Aorta (tissue), 5 donors: ENCODE data around the gene CDKN1A. TPM values are rescaled to one million over a fixed set of nuclear protein-coding genes. Genes with fewer than 3 reads are reported as not detected.
"Not testable (repeated sequence)": the region's sequence is repeated elsewhere in the genome, so short reads cannot be mapped to it uniquely, and the experiment has no call there.

Experiments
- ATAC-seq: fragments of 200-7000 bp; cut with Tn5 transposase; one replicate; pipeline ENCODE4 v1.9.1; 2022; ENCODE audit warnings: moderate library complexity; ENCODE audit not compliant: low FRiP score
- DNase-seq, 2 donors: peaks; one replicate each; pipeline ENCODE4 v3.0.0-alpha.2; 2020
- H3K27ac ChIP-seq, 2 donors: one replicate each; pipeline ENCODE4 v1.5.1; 2013; ENCODE audit warnings: low read length in 2 of 2, mild to moderate bottlenecking in 2 of 2, moderate library complexity in 2 of 2, control low read depth in 1 of 2, inconsistent platforms in 1 of 2, low read depth in 1 of 2
- H3K27me3 ChIP-seq, 2 donors: one replicate each; pipeline ENCODE4 v1.6.1; 2013; ENCODE audit warnings: control low read depth in 1 of 2, low read length in 1 of 2, mild to moderate bottlenecking in 1 of 2, moderate library complexity in 1 of 2; ENCODE audit not compliant: insufficient read depth in 2 of 2, control insufficient read depth in 1 of 2
- H3K36me3 ChIP-seq, 2 donors: one replicate each; pipeline ENCODE4 v1.6.1; 2013; ENCODE audit warnings: control low read depth in 1 of 2, low read length in 1 of 2, mild to moderate bottlenecking in 1 of 2; ENCODE audit not compliant: insufficient read depth in 2 of 2, control insufficient read depth in 1 of 2
- H3K4me1 ChIP-seq, 2 donors: one replicate each; pipeline ENCODE4 v1.6.1; 2013; ENCODE audit warnings: low read length in 2 of 2, control low read depth in 1 of 2, mild to moderate bottlenecking in 1 of 2, moderate library complexity in 1 of 2; ENCODE audit not compliant: insufficient read depth in 2 of 2, control insufficient read depth in 1 of 2
- H3K4me3 ChIP-seq, 2 donors: one replicate each; pipeline ENCODE4 v1.5.1; 2013; ENCODE audit warnings: low read length in 2 of 2, control low read depth in 1 of 2, mild to moderate bottlenecking in 1 of 2
- H3K9me3 ChIP-seq: one replicate; pipeline ENCODE4 v1.6.1; 2013; ENCODE audit warnings: mild to moderate bottlenecking, low read length; ENCODE audit not compliant: control insufficient read depth
- WGBS, 2 donors: extraction: QIAGEN DNeasy Blood & Tissue Kit; methylation state at CpG; one replicate each; pipeline ENCODE4 v1.1.7; 2013; 5-methylcytosine and 5-hydroxymethylcytosine counted together
- intact Hi-C, 2 donors: fragments of 100-400 bp; cut with DNase I; formaldehyde crosslinking; loops; one replicate each; pipeline versions ENCODE4 v1.14.2 to v1.15.0; 2022
- polyA plus RNA-seq, 2 donors: library from polyadenylated mRNA; stranded (reverse); fragments of 200-250 nt; gene quantifications; one replicate each; pipeline ENCODE4 v1.2.3, GENCODE V29; 2013
- total RNA-seq, 2 donors: library from RNA; stranded (reverse); fragmentation: NEBNext Ultra II Directional; extraction: Animal tissue kit (Norgen Biotek cat#: 25700); gene quantifications; one replicate each; pipeline ENCODE4 v1.2.1, GENCODE V29; 2021
- donor health status: healthy with polysubstance abuse.
- donor health status: Bipolar disorder and iron deficiency.
- donor health status: DM: no; HTN: no; CAD: no.
- donor health status: DM: no; HTN: no; CAD: no.
- donor health status: DM: yes; HTN: yes; CAD: no.

The CDKN1A gene
- total and polyA plus RNA-seq, 4 donors, result 132 to 296 (median 141) TPM

DNA sequence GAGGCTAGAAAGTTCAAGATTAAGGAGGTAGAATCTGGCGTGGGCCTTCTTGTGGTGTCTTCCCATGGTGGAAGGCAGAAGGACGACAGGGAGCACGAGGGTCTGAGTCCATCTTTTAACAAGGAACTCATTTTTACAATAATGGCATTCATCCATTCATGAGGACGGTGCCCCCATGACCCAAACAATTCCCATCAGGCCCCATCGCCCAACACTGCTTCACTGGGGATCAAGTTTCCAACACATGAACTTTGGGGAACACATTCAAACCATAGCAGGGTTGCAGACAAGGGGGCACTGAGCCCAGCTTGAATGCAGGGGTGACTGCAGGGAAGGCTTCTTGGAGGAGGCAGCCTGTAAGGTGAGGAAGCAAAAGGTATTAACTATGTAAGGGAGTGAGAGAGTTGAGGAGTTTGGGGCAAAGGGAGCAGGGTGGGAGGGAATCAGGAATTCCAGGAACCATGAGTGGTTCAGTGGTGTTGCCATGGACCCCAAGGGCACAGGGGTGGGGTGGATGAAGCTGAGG lies 24.6 kb downstream of the CDKN1A start:
- intact Hi-C loops, result no loop called here
- H3K27ac ChIP-seq, result no peak overlapping the region
- no peaks in the 10 kb centered on the region for H3K4me1 ChIP-seq
- 96 to 97% methylated on average over 5 of the region's 5 CpGs for WGBS, 2 donors
- ATAC-seq, result no peak
- H3K4me3 ChIP-seq, result no peak overlapping the region
- peak in 1 of 2 donors; percentile 44 for DNase-seq
- H3K36me3 ChIP-seq, result no peaks in the 10 kb centered on the region
- H3K27me3 ChIP-seq, result no peaks in the 10 kb centered on the region
- H3K9me3 ChIP-seq, result no peaks in the 10 kb centered on the region

DNA sequence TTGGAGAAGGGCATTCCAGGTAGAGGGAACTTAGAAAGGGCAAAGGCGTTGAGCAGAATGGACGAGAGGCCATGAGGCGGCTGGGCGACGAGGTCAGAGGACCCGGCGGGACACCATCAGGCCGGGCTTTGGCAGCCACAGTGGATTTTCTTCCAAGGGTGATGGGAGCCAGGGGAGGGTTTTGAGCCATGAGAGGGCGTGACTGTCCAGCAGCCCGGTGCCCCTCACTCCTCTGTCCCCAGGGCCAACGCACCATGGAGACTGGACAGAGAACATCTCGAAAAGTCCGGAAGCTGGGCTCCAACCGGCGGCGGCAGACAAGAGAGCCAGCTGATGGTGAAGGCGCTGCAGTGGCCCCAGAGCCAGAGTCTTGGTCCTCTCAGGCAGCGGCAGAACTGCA lies 25.5 kb downstream of the CDKN1A start:
- Histone ChIP-seq H3K4me3 (no peak overlapping the region), H3K4me1 (no peaks in the 10 kb centered on the region), H3K9me3 (no peaks in the 10 kb centered on the region), H3K36me3 (no peaks in the 10 kb centered on the region), H3K27me3 (no peaks in the 10 kb centered on the region), H3K27ac (no peak overlapping the region)
- 94% methylated on average over 18 of the region's 18 CpGs for WGBS, 2 donors
- intact Hi-C loops, result no loop called here
- DNase-seq (peak in 1 of 2 donors; percentile 59), ATAC-seq (no peak)

GRCh38 chr6:36704961-36705577 lies 26.6 kb downstream of the CDKN1A start:
- H3K4me3 ChIP-seq, H3K27me3 ChIP-seq, H3K27ac ChIP-seq, H3K36me3 ChIP-seq, H3K4me1 ChIP-seq, H3K9me3 ChIP-seq, intact Hi-C loops, DNase-seq, ATAC-seq: not testable (repeated sequence)
- WGBS, 2 donors, result 73 to 78% methylated on average over 7 of the region's 7 CpGs

DNA sequence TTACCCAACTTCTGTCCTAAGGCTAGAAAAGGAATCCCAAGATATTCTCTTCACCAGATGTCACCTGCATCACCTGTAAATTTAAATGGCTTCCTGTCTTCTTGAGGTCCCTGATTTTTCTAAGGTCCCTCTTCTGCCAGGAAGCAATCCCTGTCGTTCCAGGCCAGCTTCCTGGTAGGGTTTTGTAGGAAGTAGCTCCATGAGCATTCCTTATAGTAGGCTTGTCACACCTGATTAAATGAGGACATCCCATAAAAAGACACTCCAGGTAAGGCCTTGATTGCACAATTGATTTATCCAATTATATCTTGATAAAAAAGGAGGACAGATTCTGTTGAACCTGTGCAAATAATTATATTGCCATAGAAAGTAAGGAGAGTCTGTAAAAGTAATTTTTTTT lies 27.8 kb downstream of the CDKN1A start:
- intact Hi-C loops, result no loop called here
- ATAC-seq (no peak), DNase-seq (peak in 1 of 2 donors; percentile 15)
- H3K4me1 ChIP-seq, result no peaks in the 10 kb centered on the region
- H3K36me3 ChIP-seq, result no peaks in the 10 kb centered on the region
- H3K9me3 ChIP-seq, result no peaks in the 10 kb centered on the region
- no peak overlapping the region for H3K27ac ChIP-seq
- no peaks in the 10 kb centered on the region for H3K27me3 ChIP-seq
- H3K4me3 ChIP-seq, result no peak overlapping the region
- WGBS, 2 donors, result 78 to 80% methylated on average over 1 of the region's 1 CpG

- Histone ChIP-seq H3K4me3 (no peak overlapping the region), H3K9me3 (no peaks in the 10 kb centered on the region), H3K36me3 (no peaks in the 10 kb centered on the region), H3K27ac (no peak overlapping the region), H3K27me3 (no peaks in the 10 kb centered on the region), H3K4me1 (no peaks in the 10 kb centered on the region)
- intact Hi-C loops, result no loop called here
- ATAC-seq (no peak), DNase-seq (no peak)
- WGBS, 2 donors, result 84 to 87% methylated on average over 4 of the region's 4 CpGs
Observed at GRCh38 chr6:36712816-36713215, 34.3 kb downstream of the CDKN1A start.

- Histone ChIP-seq H3K9me3 (no peaks in the 10 kb centered on the region), H3K4me1 (no peaks in the 10 kb centered on the region), H3K27me3 (no peaks in the 10 kb centered on the region), H3K27ac (no peak overlapping the region), H3K36me3 (no peaks in the 10 kb centered on the region), H3K4me3 (no peak overlapping the region)
- WGBS, 2 donors, result 92 to 95% methylated on average over 8 of the region's 8 CpGs
- DNase-seq (peak in 1 of 2 donors; percentile 68), ATAC-seq (no peak)
- intact Hi-C loops, result no loop called here
Observed at GRCh38 chr6:36713846-36714245, 35.3 kb downstream of the CDKN1A start.

DNA sequence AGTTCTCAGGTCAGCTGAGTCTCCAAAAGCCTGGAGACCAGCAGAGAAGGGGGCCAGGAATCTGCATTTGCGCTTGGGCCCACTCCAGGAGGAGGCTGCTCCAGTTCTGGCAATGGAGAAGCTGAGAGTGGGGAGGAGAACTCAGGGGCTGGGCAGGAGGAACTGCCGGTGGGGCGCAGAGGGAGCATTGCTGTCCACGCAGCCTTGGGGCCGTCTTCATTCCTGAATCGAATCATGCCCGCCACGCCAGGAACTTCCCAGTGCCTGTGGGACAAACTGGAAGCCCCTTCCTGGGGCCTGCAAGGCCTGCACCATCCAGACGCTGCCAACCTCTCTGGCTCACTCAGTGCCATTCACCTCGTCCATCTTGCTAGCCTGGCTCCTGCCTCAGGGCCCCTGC lies 36.0 kb downstream of the CDKN1A start:
- H3K4me1 ChIP-seq, result no peaks in the 10 kb centered on the region
- DNase-seq (peak in 1 of 2 donors; percentile 61), ATAC-seq (no peak)
- H3K36me3 ChIP-seq, result no peaks in the 10 kb centered on the region
- no peak overlapping the region for H3K27ac ChIP-seq
- H3K9me3 ChIP-seq, result no peaks in the 10 kb centered on the region
- 85 to 86% methylated on average over 8 to 10 of the region's 10 CpGs for WGBS, 2 donors
- no peak overlapping the region for H3K4me3 ChIP-seq
- H3K27me3 ChIP-seq, result no peaks in the 10 kb centered on the region
- intact Hi-C loops, result no loop called here

GRCh38 chr6:36715469-36715868 lies 37.0 kb downstream of the CDKN1A start:
- intact Hi-C loops, result no loop called here
- Histone ChIP-seq H3K36me3 (no peaks in the 10 kb centered on the region), H3K4me3 (no peak overlapping the region), H3K27me3 (no peaks in the 10 kb centered on the region), H3K27ac (no peak overlapping the region), H3K9me3 (no peaks in the 10 kb centered on the region), H3K4me1 (no peaks in the 10 kb centered on the region)
- ATAC-seq (no peak), DNase-seq (peak in 1 of 2 donors; percentile 45)
- 96% methylated on average over 7 of the region's 7 CpGs for WGBS, 2 donors

- no peaks in the 10 kb centered on the region for H3K27me3 ChIP-seq
Observed at GRCh38 chr6:36716476-36717093, 38.1 kb downstream of the CDKN1A start.

More at GRCh38 chr6:36716476-36717093, 38.1 kb downstream of the CDKN1A start:
- H3K36me3 ChIP-seq, result no peaks in the 10 kb centered on the region
- H3K27ac ChIP-seq, result no peak overlapping the region
- intact Hi-C loops, result no loop called here
- H3K9me3 ChIP-seq, result no peaks in the 10 kb centered on the region
- no peaks in the 10 kb centered on the region for H3K4me1 ChIP-seq
- DNase-seq (peak in 1 of 2 donors; percentile 27), ATAC-seq (no peak)
- H3K4me3 ChIP-seq, result no peak overlapping the region
- 86 to 93% methylated on average over 8 of the region's 8 CpGs for WGBS, 2 donors
